ENCODE data around the gene CC2D2B. TPM values are rescaled to one million over a fixed set of nuclear protein-coding genes. Genes with fewer than 3 reads are reported as not detected.
A peak's percentile ranks its signal among the peaks of the same experiment; 100 is the strongest.

CC2D2B gene
- total RNA-seq, 1 donor from 2014 or later, result 0.77 TPM

DNA sequence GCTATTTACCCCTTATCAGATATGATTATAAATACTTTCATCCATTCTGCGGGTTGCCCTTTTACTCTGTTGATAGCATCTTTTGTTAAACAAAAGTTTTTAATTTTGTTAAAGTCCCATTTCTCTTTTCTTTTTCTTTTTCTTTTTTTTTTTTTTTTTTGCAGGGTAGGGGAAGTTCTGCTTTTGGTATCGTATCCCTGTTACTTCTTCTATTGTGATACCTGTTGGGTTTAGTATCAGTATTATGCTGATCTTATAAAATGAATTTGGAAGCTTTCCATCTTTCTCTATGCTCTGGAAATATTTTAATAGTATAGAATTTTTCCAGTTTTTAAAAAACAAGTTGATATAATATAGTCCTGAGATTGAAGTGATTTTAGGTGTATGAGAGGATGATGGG is 141.6 kb downstream of the CC2D2B start:
- Mint-ChIP-seq H3K27me3 (no peaks in the 10 kb centered on the region), H3K27ac (no peak overlapping the region), H3K9me3 (ENCODE audit: low read depth) (no peaks in the 10 kb centered on the region), H3K4me3 (ENCODE audit: low read depth) (no peak overlapping the region), H3K36me3 (ENCODE audit: insufficient read depth) (peaks cover 24% of the 10 kb centered on the region), H3K4me1 (ENCODE audit: low read depth) (peaks cover 33% of the 10 kb centered on the region)
- no peak for DNase-seq (ENCODE audit: low spot score, unreplicated experiment)
- TF ChIP-seq, protein P1, sequence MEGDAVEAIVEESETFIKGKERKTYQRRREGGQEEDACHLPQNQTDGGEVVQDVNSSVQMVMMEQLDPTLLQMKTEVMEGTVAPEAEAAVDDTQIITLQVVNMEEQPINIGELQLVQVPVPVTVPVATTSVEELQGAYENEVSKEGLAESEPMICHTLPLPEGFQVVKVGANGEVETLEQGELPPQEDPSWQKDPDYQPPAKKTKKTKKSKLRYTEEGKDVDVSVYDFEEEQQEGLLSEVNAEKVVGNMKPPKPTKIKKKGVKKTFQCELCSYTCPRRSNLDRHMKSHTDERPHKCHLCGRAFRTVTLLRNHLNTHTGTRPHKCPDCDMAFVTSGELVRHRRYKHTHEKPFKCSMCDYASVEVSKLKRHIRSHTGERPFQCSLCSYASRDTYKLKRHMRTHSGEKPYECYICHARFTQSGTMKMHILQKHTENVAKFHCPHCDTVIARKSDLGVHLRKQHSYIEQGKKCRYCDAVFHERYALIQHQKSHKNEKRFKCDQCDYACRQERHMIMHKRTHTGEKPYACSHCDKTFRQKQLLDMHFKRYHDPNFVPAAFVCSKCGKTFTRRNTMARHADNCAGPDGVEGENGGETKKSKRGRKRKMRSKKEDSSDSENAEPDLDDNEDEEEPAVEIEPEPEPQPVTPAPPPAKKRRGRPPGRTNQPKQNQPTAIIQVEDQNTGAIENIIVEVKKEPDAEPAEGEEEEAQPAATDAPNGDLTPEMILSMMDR (IDR thresholded peaks at IDR 0.05; ENCODE audit: unreplicated experiment), result no peak

DNA sequence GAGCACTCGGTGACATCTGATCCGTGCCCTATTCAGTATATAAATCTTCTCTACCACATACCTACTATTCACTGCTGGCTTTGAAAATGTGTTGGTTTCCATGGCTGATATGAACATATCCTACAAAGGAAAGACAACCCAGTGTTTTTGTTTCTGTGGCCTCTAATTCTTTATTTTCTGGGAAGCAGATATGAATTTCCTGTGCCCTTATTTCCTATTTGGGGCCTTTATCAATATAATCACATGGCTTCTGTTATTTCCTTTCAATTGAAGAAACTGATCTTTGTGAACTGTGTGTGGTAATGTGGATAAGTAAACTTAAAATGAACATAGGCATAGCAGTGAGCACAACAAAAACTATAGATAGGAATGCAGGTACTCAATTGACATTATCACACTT is 146.2 kb downstream of the CC2D2B start:
- H3K27ac Mint-ChIP-seq, result peak overlapping the region; percentile 69
- DNase-seq (ENCODE audit: low spot score, unreplicated experiment), result no peak
- no peaks in the 10 kb centered on the region for H3K9me3 Mint-ChIP-seq (ENCODE audit: low read depth)
- no peaks in the 10 kb centered on the region for H3K27me3 Mint-ChIP-seq
- H3K4me1 Mint-ChIP-seq (ENCODE audit: low read depth), result peaks cover 3% of the 10 kb centered on the region
- TF ChIP-seq, protein P1 (IDR thresholded peaks at IDR 0.05; ENCODE audit: unreplicated experiment), result no peak
- no peak overlapping the region for H3K4me3 Mint-ChIP-seq (ENCODE audit: low read depth)
- peaks cover 19% of the 10 kb centered on the region for H3K36me3 Mint-ChIP-seq (ENCODE audit: insufficient read depth)

DNA sequence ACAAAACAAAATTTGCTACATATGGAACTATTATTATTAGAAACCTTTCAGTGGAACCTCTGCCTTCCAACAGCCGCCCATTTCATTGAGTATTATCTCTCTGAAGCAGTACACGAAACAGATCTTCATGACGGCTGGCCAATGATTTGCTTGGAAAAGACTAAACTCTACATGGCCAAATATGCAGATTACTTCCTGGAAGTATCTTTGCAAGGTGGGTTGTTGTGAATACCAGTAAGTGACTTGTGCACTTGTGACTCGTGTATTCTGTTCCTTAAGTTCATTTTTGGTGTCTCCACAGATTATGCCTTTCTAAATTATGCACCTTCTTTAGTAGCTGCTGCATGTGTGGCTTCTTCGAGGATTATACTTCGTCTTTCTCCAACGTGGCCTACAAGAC is 149.0 kb downstream of the CC2D2B start:
- DNase-seq (ENCODE audit: low spot score, unreplicated experiment), result no peak
- peaks cover 25% of the 10 kb centered on the region for H3K36me3 Mint-ChIP-seq (ENCODE audit: insufficient read depth)

DNA sequence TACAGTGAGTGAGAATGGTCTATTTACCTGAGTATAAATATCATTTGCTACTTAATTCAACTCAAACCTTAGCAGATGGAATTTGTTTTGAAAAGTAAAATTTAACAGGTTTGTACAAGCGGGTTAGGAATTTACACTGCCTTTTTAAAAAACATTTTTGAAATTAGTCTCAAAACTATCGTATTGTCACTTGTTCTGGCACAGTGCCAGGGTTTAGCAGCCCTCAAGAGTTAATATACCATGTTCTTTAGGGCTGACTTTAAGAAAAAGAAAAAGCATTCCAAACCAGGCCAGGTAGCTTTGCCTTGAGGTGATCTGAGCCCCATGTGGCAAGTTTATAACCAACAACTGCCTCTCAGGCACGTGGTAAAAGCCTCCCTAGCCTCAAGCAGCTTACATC is 153.5 kb downstream of the CC2D2B start:
- Mint-ChIP-seq H3K4me3 (ENCODE audit: low read depth) (no peak overlapping the region), H3K36me3 (ENCODE audit: insufficient read depth) (peaks cover 23% of the 10 kb centered on the region), H3K4me1 (ENCODE audit: low read depth) (peaks cover 12% of the 10 kb centered on the region), H3K9me3 (ENCODE audit: low read depth) (no peaks in the 10 kb centered on the region), H3K27me3 (no peaks in the 10 kb centered on the region), H3K27ac (no peak overlapping the region)
- TF ChIP-seq, protein P1 (IDR thresholded peaks at IDR 0.05; ENCODE audit: unreplicated experiment), result no peak
- DNase-seq (ENCODE audit: low spot score, unreplicated experiment), result no peak

More for the DNA sequence above, 149.0 kb downstream of the CC2D2B start:
- Mint-ChIP-seq H3K27ac (no peak overlapping the region), H3K4me1 (ENCODE audit: low read depth) (peaks cover 11% of the 10 kb centered on the region), H3K9me3 (ENCODE audit: low read depth) (no peaks in the 10 kb centered on the region), H3K4me3 (ENCODE audit: low read depth) (no peak overlapping the region), H3K27me3 (no peaks in the 10 kb centered on the region)
- TF ChIP-seq, protein P1 (IDR thresholded peaks at IDR 0.05; ENCODE audit: unreplicated experiment), result no peak

DNA sequence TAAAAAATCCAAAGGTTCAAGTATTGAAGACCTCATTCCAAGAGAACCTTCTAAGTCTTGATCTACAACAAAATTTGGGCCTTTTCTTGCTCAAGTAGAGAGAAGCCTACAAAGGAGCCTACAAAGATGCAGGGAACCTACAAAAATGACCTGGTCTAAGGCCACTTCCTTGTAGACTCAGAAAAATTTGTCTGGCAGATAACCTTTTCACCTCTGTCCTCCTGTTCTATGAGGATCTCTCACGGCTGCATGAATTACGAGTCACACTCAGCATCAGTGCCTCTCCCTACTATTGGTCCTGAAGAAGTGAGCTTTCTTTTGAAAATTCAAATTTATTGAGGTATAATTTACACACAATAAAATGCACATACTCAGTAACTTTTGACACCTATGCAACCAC is 164.9 kb downstream of the CC2D2B start:
- Mint-ChIP-seq H3K27ac (no peak overlapping the region), H3K9me3 (ENCODE audit: low read depth) (no peaks in the 10 kb centered on the region), H3K4me3 (ENCODE audit: low read depth) (no peak overlapping the region), H3K36me3 (ENCODE audit: insufficient read depth) (no peaks in the 10 kb centered on the region), H3K27me3 (no peaks in the 10 kb centered on the region), H3K4me1 (ENCODE audit: low read depth) (no peaks in the 10 kb centered on the region)
- DNase-seq (ENCODE audit: low spot score, unreplicated experiment), result no peak
- TF ChIP-seq, protein P1 (IDR thresholded peaks at IDR 0.05; ENCODE audit: unreplicated experiment), result no peak

All from progenitor cell of endocrine pancreas (in vitro differentiated cells).